ENCODE measurements around the gene GRIN2C. TPM values are rescaled to one million over a fixed set of nuclear protein-coding genes. Genes with fewer than 3 reads are reported as not detected.

The GRIN2C gene
- total and polyA plus RNA-seq, 2 donors (not counting 1 experiment from before 2014, with no cell fraction given): 0.03 TPM; not detected in 1

GRCh38 chr17:74800531-74800930 lies 59.2 kb downstream of the GRIN2C start:
- peaks cover 0 to 37% of the 10 kb centered on the region in 2 experiments for H3K36me3 ChIP-seq (replicated peaks in 1 of 2; ENCODE audit: control extremely low read depth in 1 of 2, control insufficient read depth in 1 of 2, extremely low read depth in 1 of 2, insufficient read depth in 2 of 2, low read length in 1 of 2)
- 98% methylated on average over 7 of the region's 7 CpGs for WGBS (ENCODE audit: insufficient coverage)
- H3K9me3 ChIP-seq (ENCODE audit: control extremely low read depth in 1 of 3, control insufficient read depth in 2 of 3, insufficient read depth in 1 of 3, low read length in 2 of 3): no peaks in the 10 kb centered on the region
- CTCF ChIA-PET: no interaction called here
- H3K27ac ChIP-seq (ENCODE audit: low read length in 2 of 2): no peak overlapping the region
- no peak overlapping the region for H3K27ac Mint-ChIP-seq
- no peaks in the 10 kb centered on the region for H3K4me1 Mint-ChIP-seq
- no peak overlapping the region for H3K4me3 Mint-ChIP-seq
- no peaks in the 10 kb centered on the region for H4K20me1 ChIP-seq (ENCODE audit: control insufficient read depth, insufficient read depth, low read length, poor library complexity, severe bottlenecking)
- POLR2A ChIA-PET: interaction anchor here (0.6 kb wide), 1 partner anchor 1452 kb away, joined by 6 read pairs; no protein-coding TSS in a partner anchor
- ATAC-seq (ENCODE audit: low read depth): no peak
- no peak for TF ChIP-seq EZH2 (IDR thresholded peaks at IDR 0.05; ENCODE audit: borderline replicate concordance, insufficient read depth, low read depth, low read length, poor library complexity, severe bottlenecking)
- TF ChIP-seq, protein P1, sequence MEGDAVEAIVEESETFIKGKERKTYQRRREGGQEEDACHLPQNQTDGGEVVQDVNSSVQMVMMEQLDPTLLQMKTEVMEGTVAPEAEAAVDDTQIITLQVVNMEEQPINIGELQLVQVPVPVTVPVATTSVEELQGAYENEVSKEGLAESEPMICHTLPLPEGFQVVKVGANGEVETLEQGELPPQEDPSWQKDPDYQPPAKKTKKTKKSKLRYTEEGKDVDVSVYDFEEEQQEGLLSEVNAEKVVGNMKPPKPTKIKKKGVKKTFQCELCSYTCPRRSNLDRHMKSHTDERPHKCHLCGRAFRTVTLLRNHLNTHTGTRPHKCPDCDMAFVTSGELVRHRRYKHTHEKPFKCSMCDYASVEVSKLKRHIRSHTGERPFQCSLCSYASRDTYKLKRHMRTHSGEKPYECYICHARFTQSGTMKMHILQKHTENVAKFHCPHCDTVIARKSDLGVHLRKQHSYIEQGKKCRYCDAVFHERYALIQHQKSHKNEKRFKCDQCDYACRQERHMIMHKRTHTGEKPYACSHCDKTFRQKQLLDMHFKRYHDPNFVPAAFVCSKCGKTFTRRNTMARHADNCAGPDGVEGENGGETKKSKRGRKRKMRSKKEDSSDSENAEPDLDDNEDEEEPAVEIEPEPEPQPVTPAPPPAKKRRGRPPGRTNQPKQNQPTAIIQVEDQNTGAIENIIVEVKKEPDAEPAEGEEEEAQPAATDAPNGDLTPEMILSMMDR (IDR thresholded peaks at IDR 0.05): no peak
- intact Hi-C loops (cut with micrococcal nuclease): no loop called here
- H3K79me2 ChIP-seq (ENCODE audit: control insufficient read depth, insufficient read depth, low read length): no peaks in the 10 kb centered on the region
- H3K9ac ChIP-seq (ENCODE audit: low read length): no peak overlapping the region
- H3K27me3 ChIP-seq (replicated peaks in 1 of 4; ENCODE audit: control extremely low read depth in 1 of 4, control insufficient read depth in 3 of 4, insufficient read depth in 4 of 4, low read length in 3 of 4): no peaks in the 10 kb centered on the region
- H3K9me3 Mint-ChIP-seq (ENCODE audit: insufficient read depth): no peaks in the 10 kb centered on the region
- no peak overlapping the region for H2AFZ ChIP-seq (ENCODE audit: insufficient read depth, low read depth, low read length, poor library complexity, severe bottlenecking)
- H3K4me2 ChIP-seq (replicated peaks; ENCODE audit: low read depth, low read length, poor library complexity, severe bottlenecking): no peak overlapping the region
- no peak overlapping the region for H3K4me3 ChIP-seq (ENCODE audit: control extremely low read depth in 1 of 5, extremely low read depth in 1 of 5, insufficient read depth in 1 of 5, low read depth in 2 of 5, low read length in 4 of 5)
- no peaks in the 10 kb centered on the region for H3K27me3 Mint-ChIP-seq
- H3K4me1 ChIP-seq (ENCODE audit: control insufficient read depth in 2 of 2, insufficient read depth in 2 of 2, low read length in 2 of 2): no peaks in the 10 kb centered on the region
- no peak for DNase-seq

GRCh38 chr17:74799097-74799496 lies 60.6 kb downstream of the GRIN2C start:
- H3K9ac ChIP-seq (ENCODE audit: low read length): no peak overlapping the region
- no peak overlapping the region for H3K4me2 ChIP-seq (replicated peaks; ENCODE audit: low read depth, low read length, poor library complexity, severe bottlenecking)
- H3K27me3 ChIP-seq (replicated peaks in 1 of 4; ENCODE audit: control extremely low read depth in 1 of 4, control insufficient read depth in 3 of 4, insufficient read depth in 4 of 4, low read length in 3 of 4): no peaks in the 10 kb centered on the region
- H3K4me3 ChIP-seq (ENCODE audit: control extremely low read depth in 1 of 5, extremely low read depth in 1 of 5, insufficient read depth in 1 of 5, low read depth in 2 of 5, low read length in 4 of 5): no peak overlapping the region
- no peaks in the 10 kb centered on the region for H3K4me1 ChIP-seq (ENCODE audit: control insufficient read depth in 2 of 2, insufficient read depth in 2 of 2, low read length in 2 of 2)
- no peaks in the 10 kb centered on the region for H3K9me3 ChIP-seq (ENCODE audit: control extremely low read depth in 1 of 3, control insufficient read depth in 2 of 3, insufficient read depth in 1 of 3, low read length in 2 of 3)
- peaks cover 0 to 49% of the 10 kb centered on the region in 2 experiments for H3K36me3 ChIP-seq (replicated peaks in 1 of 2; ENCODE audit: control extremely low read depth in 1 of 2, control insufficient read depth in 1 of 2, extremely low read depth in 1 of 2, insufficient read depth in 2 of 2, low read length in 1 of 2)
- H3K4me3 Mint-ChIP-seq: no peak overlapping the region
- POLR2A ChIA-PET: no interaction called here
- DNase-seq: no peak
- H3K79me2 ChIP-seq (ENCODE audit: control insufficient read depth, insufficient read depth, low read length): no peaks in the 10 kb centered on the region
- TF ChIP-seq EZH2 (IDR thresholded peaks at IDR 0.05; ENCODE audit: borderline replicate concordance, insufficient read depth, low read depth, low read length, poor library complexity, severe bottlenecking): no peak
- TF ChIP-seq, protein P1 (IDR thresholded peaks at IDR 0.05): no peak
- CTCF ChIA-PET: no interaction called here
- ATAC-seq (ENCODE audit: low read depth): no peak
- intact Hi-C loops (cut with micrococcal nuclease): no loop called here
- H3K27ac Mint-ChIP-seq: no peak overlapping the region
- H3K27me3 Mint-ChIP-seq: no peaks in the 10 kb centered on the region
- 98% methylated on average over 14 of the region's 14 CpGs for WGBS (ENCODE audit: insufficient coverage)
- H3K9me3 Mint-ChIP-seq (ENCODE audit: insufficient read depth): no peaks in the 10 kb centered on the region
- H2AFZ ChIP-seq (ENCODE audit: insufficient read depth, low read depth, low read length, poor library complexity, severe bottlenecking): no peak overlapping the region
- no peak overlapping the region for H3K27ac ChIP-seq (ENCODE audit: low read length in 2 of 2)
- H4K20me1 ChIP-seq (ENCODE audit: control insufficient read depth, insufficient read depth, low read length, poor library complexity, severe bottlenecking): no peaks in the 10 kb centered on the region
- H3K4me1 Mint-ChIP-seq: no peaks in the 10 kb centered on the region
